Peyer's patch (tissue), 4 donors: ENCODE data around the gene ST6GALNAC4. TPM values are rescaled to one million over a fixed set of nuclear protein-coding genes. Genes with fewer than 3 reads are reported as not detected.

Source experiments
- DNase-seq, 3 donors: peaks; one replicate each; pipeline ENCODE4 v3.0.0-alpha.2; 2017 to 2019
- H3K27ac ChIP-seq, 4 donors: fragments of 200-600 bp; sonication (generic); one replicate each; pipeline ENCODE4 v1.5.1; 2016 to 2019
- H3K27me3 ChIP-seq, 2 donors: fragments of 200-600 bp; sonication (generic); one replicate each; pipeline ENCODE4 v1.5.1; 2019
- H3K36me3 ChIP-seq, 3 donors: fragments of 200-600 bp; sonication (generic); one replicate each; pipeline ENCODE4 v1.5.1; 2016 to 2019
- H3K4me1 ChIP-seq, 4 donors: fragments of 200-600 bp; sonication (generic); one replicate each; pipeline ENCODE4 v1.5.1; 2016 to 2019
- H3K4me3 ChIP-seq, 4 donors: fragments of 200-600 bp; sonication (generic); 1 replicate in 3 of 4; 2 replicates in 1 of 4; pipeline ENCODE4 v1.5.1; 2016 to 2019; ENCODE audit warnings: mild to moderate bottlenecking in 1 of 4
- H3K9me3 ChIP-seq, 4 donors: fragments of 200-600 bp; sonication (generic); one replicate each; pipeline ENCODE4 v1.5.1; 2016 to 2019; ENCODE audit warnings: mild to moderate bottlenecking in 1 of 4
- CTCF ChIP-seq, 6 experiments: fragments of 450-650 bp in 4 of 6; fragments of 200-600 bp in 2 of 6; sonication (generic) in 1 of 6; IDR thresholded peaks; one replicate each; pipeline ENCODE4 v1.5.1; 2017 to 2019; ENCODE audit warnings: antibody characterized with exemption in 6 of 6, mild to moderate bottlenecking in 3 of 6, moderate library complexity in 1 of 6
- POLR2A ChIP-seq, 2 donors: fragments of 450-650 bp; IDR thresholded peaks; one replicate each; pipeline ENCODE4 v1.5.1; 2017; ENCODE audit warnings: antibody characterized with exemption in 2 of 2, mild to moderate bottlenecking in 2 of 2, moderate library complexity in 2 of 2
- total RNA-seq, 4 donors: library from RNA; depleted of rRNA; stranded (reverse); fragments of >200 nt; gene quantifications; one replicate each; pipeline ENCODE4 v1.1.0, GENCODE V29; 2016

Gene ST6GALNAC4
- total RNA-seq, 4 donors from 2014 or later: 39.9 to 119 (median 46.7) TPM

- DNase-seq: peak in 2 of 3 donors; percentile 71 to 72
- Histone ChIP-seq H3K27ac (peak overlapping the region; percentile 48 to 89 (median 61)), H3K36me3 (peaks cover 0 to 11% (median 0%) of the 10 kb centered on the region in 3 donors)
Measured at GRCh38 chr9:127917603-127918002, 762 bp upstream of the ST6GALNAC4 start.

GRCh38 chr9:127915801-127916719 is 781 bp downstream of the ST6GALNAC4 start:
- H3K4me1 ChIP-seq: peaks cover 6 to 54% (median 35%) of the 10 kb centered on the region in 4 donors
- H3K36me3 ChIP-seq: peaks cover 0 to 25% (median 0%) of the 10 kb centered on the region in 3 donors
- H3K27ac ChIP-seq: peak overlapping the region; percentile 55 to 89 (median 76)
- no peak for TF ChIP-seq CTCF (IDR thresholded peaks at IDR 0.05)
- TF ChIP-seq POLR2A (IDR thresholded peaks at IDR 0.05): peak in 1 of 2 donors; percentile 19
- no peaks in the 10 kb centered on the region for H3K9me3 ChIP-seq
- peak in 2 of 3 donors; percentile 86 to 88 for DNase-seq
- H3K27me3 ChIP-seq: no peaks in the 10 kb centered on the region
- peak overlapping the region; percentile 66 to 76 (median 72) for H3K4me3 ChIP-seq

More at GRCh38 chr9:127917603-127918002, 762 bp upstream of the ST6GALNAC4 start:
- no peaks in the 10 kb centered on the region for H3K9me3 ChIP-seq
- no peaks in the 10 kb centered on the region for H3K27me3 ChIP-seq
- peak overlapping the region in 2 of 4 donors; percentile 70 to 76 for H3K4me3 ChIP-seq
- no peak for TF ChIP-seq POLR2A (IDR thresholded peaks at IDR 0.05)
- TF ChIP-seq CTCF (IDR thresholded peaks at IDR 0.05): no peak
- H3K4me1 ChIP-seq: peaks cover 6 to 63% (median 36%) of the 10 kb centered on the region in 4 donors

GRCh38 chr9:127915325-127915752 is 1.5 kb downstream of the ST6GALNAC4 start:
- TF ChIP-seq CTCF (IDR thresholded peaks at IDR 0.05): no peak
- no peak for TF ChIP-seq POLR2A (IDR thresholded peaks at IDR 0.05)
- peak overlapping the region; percentile 55 to 89 (median 76) for H3K27ac ChIP-seq
- no peaks in the 10 kb centered on the region for H3K27me3 ChIP-seq
- H3K4me3 ChIP-seq: peak overlapping the region; percentile 66 to 76 (median 72)
- H3K9me3 ChIP-seq: no peaks in the 10 kb centered on the region
- H3K36me3 ChIP-seq: peaks cover 0 to 33% (median 0%) of the 10 kb centered on the region in 3 donors
- peak in 2 of 3 donors; percentile 70 to 79 for DNase-seq
- H3K4me1 ChIP-seq: peaks cover 6 to 57% (median 36%) of the 10 kb centered on the region in 4 donors

- Histone ChIP-seq H3K9me3 (no peaks in the 10 kb centered on the region), H3K36me3 (peaks cover 0 to 41% (median 0%) of the 10 kb centered on the region in 3 donors), H3K27ac (peak overlapping the region in 1 of 4 donors; percentile 65), H3K4me3 (no peak overlapping the region), H3K27me3 (no peaks in the 10 kb centered on the region), H3K4me1 (peaks cover 2 to 52% (median 33%) of the 10 kb centered on the region in 4 donors)
- DNase-seq: no peak
- TF ChIP-seq CTCF (IDR thresholded peaks at IDR 0.05) (no peak), POLR2A (IDR thresholded peaks at IDR 0.05) (no peak)
Measured at GRCh38 chr9:127913682-127914081, 3.2 kb downstream of the ST6GALNAC4 start.

GRCh38 chr9:127912882-127913281 is 4.0 kb downstream of the ST6GALNAC4 start:
- H3K27me3 ChIP-seq: no peaks in the 10 kb centered on the region
- peaks cover 2 to 44% (median 25%) of the 10 kb centered on the region in 4 donors for H3K4me1 ChIP-seq
- peak in 2 of 3 donors; percentile 61 to 71 for DNase-seq
- H3K4me3 ChIP-seq: no peak overlapping the region
- TF ChIP-seq POLR2A (IDR thresholded peaks at IDR 0.05) (no peak), CTCF (IDR thresholded peaks at IDR 0.05) (no peak)
- peaks cover 0 to 47% (median 0%) of the 10 kb centered on the region in 3 donors for H3K36me3 ChIP-seq
- H3K9me3 ChIP-seq: no peaks in the 10 kb centered on the region
- peak overlapping the region in 2 of 4 donors; percentile 37 to 65 for H3K27ac ChIP-seq
